ENCODE results near the gene PLCG1. TPM values are rescaled to one million over a fixed set of nuclear protein-coding genes. Genes with fewer than 3 reads are reported as not detected.

PLCG1 gene
- total RNA-seq, 1 donor from 2014 or later = 205 TPM

DNA sequence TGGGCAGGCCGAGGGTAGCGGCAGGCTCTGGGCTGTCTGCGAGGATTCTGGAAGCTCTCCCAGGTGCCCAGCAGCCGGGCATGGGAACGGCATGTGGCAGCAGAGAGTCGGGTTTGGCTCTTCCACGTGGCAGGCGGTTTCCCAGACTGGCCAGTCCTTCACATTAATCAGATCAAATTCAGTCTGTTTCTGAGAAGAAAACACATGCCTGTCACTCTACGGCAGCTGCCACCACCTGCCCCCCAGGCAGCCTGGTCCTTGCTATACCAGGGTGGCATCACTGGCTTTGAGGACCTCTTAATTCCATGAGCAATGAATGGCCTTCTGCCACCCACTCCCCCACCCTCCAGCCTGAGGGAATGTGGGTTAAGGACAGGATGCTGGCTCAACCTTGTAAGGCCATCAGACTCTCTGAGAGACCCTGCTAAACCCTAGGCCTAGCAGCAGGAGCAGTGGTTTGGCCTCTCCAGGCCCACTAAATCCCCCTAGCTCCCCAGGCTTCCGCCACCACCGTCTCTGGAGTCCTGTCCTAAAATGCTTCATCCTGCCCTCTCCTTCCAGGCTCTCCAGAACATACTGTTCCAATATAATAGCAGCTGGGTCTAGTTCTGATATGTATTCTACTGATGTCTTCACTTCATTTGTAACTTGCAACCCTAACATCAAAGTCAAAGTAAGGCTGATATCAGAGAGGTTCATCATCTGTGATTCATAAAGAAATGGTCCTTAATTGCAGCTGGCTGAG lies 47.8 kb downstream of the PLCG1 start:
- intact Hi-C loops (cut with micrococcal nuclease) = no loop called here
- no peak overlapping the region for H3K4me3 Mint-ChIP-seq
- H3K9me3 Mint-ChIP-seq = peaks cover 9% of the 10 kb centered on the region
- H3K4me1 Mint-ChIP-seq (ENCODE audit: low read depth) = peaks cover 9% of the 10 kb centered on the region
- no peak overlapping the region for H3K27ac Mint-ChIP-seq
- peaks cover 2% of the 10 kb centered on the region for H3K36me3 Mint-ChIP-seq (ENCODE audit: low read depth)
- no peak for DNase-seq (ENCODE audit: low spot score)
- no peaks in the 10 kb centered on the region for H3K27me3 Mint-ChIP-seq (ENCODE audit: insufficient read depth)

DNA sequence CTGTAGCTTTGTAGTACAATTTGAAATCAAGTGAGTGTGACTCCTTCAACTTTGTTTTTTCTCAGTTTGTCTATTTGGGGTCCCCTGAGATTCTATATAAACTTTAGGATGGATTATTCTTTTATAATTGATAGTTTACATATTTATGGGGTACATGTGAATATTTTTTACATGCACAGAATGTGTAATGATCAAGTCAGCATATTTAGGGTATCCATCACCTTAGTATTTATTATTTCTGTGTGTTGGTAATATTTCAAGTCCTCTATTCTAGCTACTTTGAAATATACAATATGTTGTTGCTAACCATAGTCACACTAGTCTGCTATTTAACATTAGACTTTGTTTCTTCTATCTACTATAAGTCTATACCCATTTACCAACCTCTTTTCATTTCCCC lies 50.3 kb downstream of the PLCG1 start:
- peaks cover 25% of the 10 kb centered on the region for H3K9me3 Mint-ChIP-seq
- intact Hi-C loops (cut with micrococcal nuclease) = no loop called here
- DNase-seq (ENCODE audit: low spot score) = no peak
- H3K27me3 Mint-ChIP-seq (ENCODE audit: insufficient read depth) = no peaks in the 10 kb centered on the region
- no peak overlapping the region for H3K27ac Mint-ChIP-seq
- H3K4me3 Mint-ChIP-seq = no peak overlapping the region
- peaks cover 8% of the 10 kb centered on the region for H3K36me3 Mint-ChIP-seq (ENCODE audit: low read depth)
- H3K4me1 Mint-ChIP-seq (ENCODE audit: low read depth) = peaks cover under 1% of the 10 kb centered on the region

DNA sequence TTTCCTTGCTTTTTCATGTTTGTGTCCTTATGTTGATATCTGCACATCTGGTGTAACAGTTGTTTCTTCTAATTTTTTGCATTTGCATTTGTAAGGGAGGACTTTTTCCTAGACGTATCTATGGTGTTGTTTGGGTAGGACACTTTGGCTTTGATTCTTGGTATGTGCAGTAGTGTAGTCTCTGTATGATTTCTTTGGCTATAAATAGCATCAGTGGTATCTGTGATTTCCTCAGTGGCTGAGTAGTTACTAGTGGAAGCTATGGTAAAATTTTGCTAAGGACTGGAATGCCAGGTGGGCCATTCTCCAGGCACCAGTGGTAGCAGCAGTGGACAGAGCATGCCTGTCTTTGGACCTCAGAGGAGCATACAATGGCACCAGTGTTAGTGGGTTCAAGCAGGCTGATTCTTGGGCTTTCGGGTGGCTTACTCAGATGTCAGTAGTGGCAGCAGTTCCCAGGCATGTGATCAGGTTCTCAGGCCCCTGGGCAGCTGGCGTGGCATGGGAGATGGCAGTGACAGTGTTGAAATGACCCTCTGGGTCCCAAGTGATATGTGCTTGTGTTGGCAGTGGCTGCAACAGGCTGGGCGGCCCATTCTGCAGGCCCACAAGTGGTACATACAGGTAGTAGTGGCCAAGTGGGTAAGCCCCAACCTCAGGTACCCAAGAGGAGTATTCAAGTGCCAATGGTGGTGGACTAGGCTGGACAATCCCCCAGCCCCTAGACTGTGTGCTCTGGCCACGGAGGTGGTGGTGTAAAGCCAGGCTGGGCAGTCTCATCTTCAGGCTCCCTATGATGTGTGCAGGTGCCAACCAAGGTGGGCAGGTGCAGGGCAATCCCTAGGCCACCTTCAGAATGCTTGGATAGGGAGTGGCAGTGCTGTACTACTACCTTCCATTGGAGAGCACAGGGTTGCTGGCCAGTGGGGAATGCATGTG lies 54.5 kb downstream of the PLCG1 start:
- Mint-ChIP-seq H3K36me3 (ENCODE audit: low read depth) (peaks cover 17% of the 10 kb centered on the region), H3K27me3 (ENCODE audit: insufficient read depth) (no peaks in the 10 kb centered on the region), H3K4me1 (ENCODE audit: low read depth) (peaks cover 21% of the 10 kb centered on the region), H3K27ac (no peak overlapping the region), H3K4me3 (no peak overlapping the region), H3K9me3 (peaks cover 29% of the 10 kb centered on the region)
- DNase-seq (ENCODE audit: low spot score) = no peak
- intact Hi-C loops (cut with micrococcal nuclease) = no loop called here

DNA sequence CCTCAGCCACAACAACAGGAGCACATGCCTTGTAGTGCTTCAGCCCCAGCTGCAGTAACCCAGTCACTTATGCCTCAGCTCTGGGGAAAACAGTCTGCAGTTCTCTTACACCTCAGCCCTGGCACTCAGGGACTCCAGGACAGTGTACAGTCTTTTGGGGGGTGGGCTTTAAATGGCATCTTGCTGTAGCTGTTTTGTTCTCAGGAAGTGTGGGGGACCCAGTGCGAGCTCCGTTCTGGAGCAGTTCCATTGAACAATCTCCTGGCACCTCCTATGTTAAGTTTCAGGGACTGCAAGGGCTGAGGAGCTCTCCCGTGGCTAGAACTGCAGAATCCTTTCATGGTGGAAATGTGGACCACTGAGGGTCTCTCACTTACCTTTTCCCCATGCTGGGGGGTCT lies 55.2 kb downstream of the PLCG1 start:
- no peak for DNase-seq (ENCODE audit: low spot score)
- Mint-ChIP-seq H3K27me3 (ENCODE audit: insufficient read depth) (no peaks in the 10 kb centered on the region), H3K27ac (no peak overlapping the region), H3K4me3 (no peak overlapping the region), H3K9me3 (peaks cover 29% of the 10 kb centered on the region), H3K36me3 (ENCODE audit: low read depth) (peaks cover 20% of the 10 kb centered on the region), H3K4me1 (ENCODE audit: low read depth) (peaks cover 21% of the 10 kb centered on the region)
- intact Hi-C loops (cut with micrococcal nuclease) = no loop called here

DNA sequence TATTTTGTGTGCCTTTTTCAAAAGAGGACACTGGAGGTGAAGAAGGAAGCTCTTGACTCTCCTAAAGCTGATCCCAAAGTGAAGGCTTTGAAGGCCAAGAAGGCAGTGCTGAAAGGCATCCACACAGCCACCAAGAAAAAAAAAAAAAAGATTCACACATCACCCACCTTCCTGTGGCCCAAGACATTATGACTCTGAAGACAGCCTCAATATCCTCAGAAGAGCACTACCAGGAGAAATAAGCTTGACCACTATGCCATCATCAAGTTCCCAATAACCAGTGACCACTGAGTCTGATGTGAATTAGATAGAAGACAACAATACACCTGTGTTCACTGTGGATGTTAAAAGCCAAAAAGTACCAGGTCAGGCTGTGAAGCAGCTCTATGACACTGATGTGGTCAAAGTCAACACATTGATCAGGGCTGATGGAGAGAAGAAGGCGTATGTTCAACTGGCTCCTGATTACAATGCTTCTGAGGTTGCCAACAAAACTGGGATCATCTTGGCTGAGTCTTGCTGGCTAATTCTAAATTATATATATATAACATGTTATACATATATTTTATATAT lies 59.4 kb downstream of the PLCG1 start:
- no peaks in the 10 kb centered on the region for H3K27me3 Mint-ChIP-seq (ENCODE audit: insufficient read depth)
- intact Hi-C loops (cut with micrococcal nuclease) = no loop called here
- no peak overlapping the region for H3K27ac Mint-ChIP-seq
- DNase-seq (ENCODE audit: low spot score) = no peak
- H3K4me3 Mint-ChIP-seq = no peak overlapping the region
- H3K9me3 Mint-ChIP-seq = peaks cover 17% of the 10 kb centered on the region
- H3K36me3 Mint-ChIP-seq (ENCODE audit: low read depth) = peaks cover 22% of the 10 kb centered on the region
- peaks cover 21% of the 10 kb centered on the region for H3K4me1 Mint-ChIP-seq (ENCODE audit: low read depth)

DNA sequence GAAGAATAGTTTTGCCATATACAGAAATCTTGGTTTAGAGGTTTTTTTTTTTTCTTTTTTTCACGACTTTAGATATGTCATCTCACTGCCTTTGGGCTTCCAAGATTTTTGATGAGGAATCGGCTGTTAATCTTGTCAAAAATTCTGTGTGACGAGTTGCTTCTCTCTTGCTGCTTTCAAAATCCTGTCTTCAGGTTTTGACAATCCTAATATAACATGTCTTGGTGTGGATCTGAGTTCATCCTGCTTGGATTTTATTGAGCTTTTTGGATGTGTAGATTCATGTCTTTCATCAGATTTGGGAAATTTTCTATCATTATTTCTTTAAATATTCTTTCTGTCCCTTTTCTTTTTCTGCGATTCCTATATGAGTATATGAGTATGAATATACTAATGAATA lies 61.1 kb downstream of the PLCG1 start:
- peaks cover 12% of the 10 kb centered on the region for H3K9me3 Mint-ChIP-seq
- no peaks in the 10 kb centered on the region for H3K27me3 Mint-ChIP-seq (ENCODE audit: insufficient read depth)
- H3K27ac Mint-ChIP-seq = no peak overlapping the region
- H3K4me1 Mint-ChIP-seq (ENCODE audit: low read depth) = peaks cover 21% of the 10 kb centered on the region
- DNase-seq (ENCODE audit: low spot score) = no peak
- intact Hi-C loops (cut with micrococcal nuclease) = no loop called here
- no peak overlapping the region for H3K4me3 Mint-ChIP-seq
- H3K36me3 Mint-ChIP-seq (ENCODE audit: low read depth) = peaks cover 19% of the 10 kb centered on the region

DNA sequence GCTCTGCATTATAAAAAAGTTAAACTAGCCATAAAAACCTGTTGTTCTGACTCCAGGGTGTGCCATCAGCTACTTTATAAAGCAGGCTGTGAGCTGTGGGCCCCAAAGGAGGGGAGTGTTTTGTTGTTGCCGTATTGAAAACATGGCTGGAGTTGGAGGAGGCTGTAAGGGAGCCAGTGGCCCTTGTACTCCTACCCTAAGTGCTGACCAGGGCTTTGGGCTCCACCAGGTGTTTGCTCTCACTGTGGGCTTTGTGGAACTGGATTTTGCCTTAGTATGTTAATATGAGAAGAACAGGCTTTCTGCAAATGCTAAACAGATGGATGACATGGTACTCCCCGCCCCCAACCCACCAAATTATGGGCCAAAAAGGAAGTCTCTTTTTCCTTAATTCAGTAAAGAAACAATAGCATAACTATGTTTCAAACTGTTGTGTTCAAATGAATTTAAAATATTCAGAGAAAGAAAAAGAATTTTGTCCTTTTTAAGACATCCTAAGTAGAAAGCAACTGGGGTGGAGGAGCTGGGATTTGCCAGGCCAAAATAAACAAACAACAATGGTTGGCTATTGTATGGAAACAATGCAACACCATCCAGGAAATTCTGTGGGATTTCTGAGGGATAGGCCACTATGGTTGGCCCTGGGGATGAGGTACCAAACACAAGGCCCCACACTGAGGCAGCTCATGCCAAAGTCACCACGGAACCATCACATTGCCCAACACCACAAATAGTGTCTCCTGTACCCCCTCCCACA lies 63.3 kb downstream of the PLCG1 start:
- Mint-ChIP-seq H3K4me3 (no peak overlapping the region), H3K36me3 (ENCODE audit: low read depth) (peaks cover 16% of the 10 kb centered on the region), H3K9me3 (peaks cover 12% of the 10 kb centered on the region), H3K4me1 (ENCODE audit: low read depth) (peaks cover 10% of the 10 kb centered on the region), H3K27ac (no peak overlapping the region), H3K27me3 (ENCODE audit: insufficient read depth) (no peaks in the 10 kb centered on the region)
- intact Hi-C loops (cut with micrococcal nuclease) = no loop called here
- DNase-seq (ENCODE audit: low spot score) = no peak

DNA sequence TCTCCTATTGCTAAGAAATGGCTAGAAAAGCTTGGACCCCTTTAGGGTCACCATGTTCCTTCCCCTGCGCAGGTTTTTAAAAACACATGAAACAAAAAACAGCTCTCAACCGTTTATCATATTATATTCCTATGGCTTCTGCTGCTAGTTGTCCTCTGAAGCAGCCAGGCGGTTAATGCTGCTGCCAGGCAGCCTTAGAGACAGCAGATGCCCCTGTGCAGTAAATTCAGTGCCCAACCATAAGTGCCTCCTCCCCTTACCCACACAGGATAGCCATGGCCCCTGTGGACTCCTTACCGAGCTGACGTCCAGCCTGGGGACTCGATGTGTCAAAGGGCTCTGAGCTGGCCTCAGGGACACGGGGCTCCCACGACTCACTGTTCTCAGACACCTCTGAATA lies 64.4 kb downstream of the PLCG1 start:
- Mint-ChIP-seq H3K27ac (no peak overlapping the region), H3K36me3 (ENCODE audit: low read depth) (peaks cover 13% of the 10 kb centered on the region), H3K9me3 (peaks cover 12% of the 10 kb centered on the region), H3K27me3 (ENCODE audit: insufficient read depth) (no peaks in the 10 kb centered on the region), H3K4me3 (no peak overlapping the region), H3K4me1 (ENCODE audit: low read depth) (peaks cover under 1% of the 10 kb centered on the region)
- intact Hi-C loops (cut with micrococcal nuclease) = no loop called here
- no peak for DNase-seq (ENCODE audit: low spot score)

DNA sequence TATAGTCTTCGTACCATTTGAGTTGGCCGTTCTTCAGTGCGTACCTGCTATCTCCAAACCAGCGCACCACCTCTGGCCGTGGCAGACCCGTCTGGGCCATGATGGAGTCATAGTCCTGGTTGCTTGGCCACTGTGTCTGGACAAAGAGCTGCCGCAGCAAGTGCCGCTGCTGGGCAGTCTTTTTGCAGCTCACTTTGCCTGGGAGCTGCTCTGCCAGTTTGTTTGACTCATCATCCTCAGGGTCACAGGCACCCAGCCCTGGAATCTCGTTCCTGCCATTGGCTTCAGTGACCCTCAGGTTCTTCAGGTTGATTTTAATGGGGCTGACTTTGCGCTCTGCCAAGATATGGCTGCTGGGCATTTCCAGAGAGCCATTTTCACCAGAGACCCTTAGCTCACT lies 65.1 kb downstream of the PLCG1 start:
- DNase-seq (ENCODE audit: low spot score) = no peak
- Mint-ChIP-seq H3K27me3 (ENCODE audit: insufficient read depth) (no peaks in the 10 kb centered on the region), H3K4me1 (ENCODE audit: low read depth) (no peaks in the 10 kb centered on the region), H3K4me3 (no peak overlapping the region), H3K27ac (no peak overlapping the region), H3K9me3 (peaks cover 12% of the 10 kb centered on the region), H3K36me3 (ENCODE audit: low read depth) (peaks cover 12% of the 10 kb centered on the region)
- intact Hi-C loops (cut with micrococcal nuclease) = no loop called here

DNA sequence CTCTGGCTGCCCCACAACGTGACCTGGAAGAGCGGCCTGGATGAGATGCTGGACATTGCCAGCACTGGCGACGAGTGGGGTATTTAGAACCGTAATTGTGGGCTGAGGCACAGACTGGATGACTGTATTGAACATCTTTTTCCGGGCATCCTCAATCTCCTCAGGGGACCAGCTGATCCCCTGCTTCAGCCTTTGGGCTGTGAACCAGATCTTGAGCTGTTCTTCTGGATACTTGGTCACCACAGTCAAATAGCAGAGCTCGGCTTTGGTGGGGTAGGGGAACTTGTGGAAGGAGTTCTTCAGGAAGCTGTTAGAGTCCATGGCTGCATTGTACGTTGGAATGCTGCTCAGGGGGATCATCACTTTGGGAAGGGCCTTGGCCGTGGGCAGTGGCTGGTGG lies 66.3 kb downstream of the PLCG1 start:
- DNase-seq (ENCODE audit: low spot score) = no peak
- peaks cover 7% of the 10 kb centered on the region for H3K9me3 Mint-ChIP-seq
- H3K27me3 Mint-ChIP-seq (ENCODE audit: insufficient read depth) = no peaks in the 10 kb centered on the region
- intact Hi-C loops (cut with micrococcal nuclease) = no loop called here
- H3K4me1 Mint-ChIP-seq (ENCODE audit: low read depth) = no peaks in the 10 kb centered on the region
- H3K4me3 Mint-ChIP-seq = no peak overlapping the region
- H3K27ac Mint-ChIP-seq = no peak overlapping the region
- peaks cover 10% of the 10 kb centered on the region for H3K36me3 Mint-ChIP-seq (ENCODE audit: low read depth)

DNA sequence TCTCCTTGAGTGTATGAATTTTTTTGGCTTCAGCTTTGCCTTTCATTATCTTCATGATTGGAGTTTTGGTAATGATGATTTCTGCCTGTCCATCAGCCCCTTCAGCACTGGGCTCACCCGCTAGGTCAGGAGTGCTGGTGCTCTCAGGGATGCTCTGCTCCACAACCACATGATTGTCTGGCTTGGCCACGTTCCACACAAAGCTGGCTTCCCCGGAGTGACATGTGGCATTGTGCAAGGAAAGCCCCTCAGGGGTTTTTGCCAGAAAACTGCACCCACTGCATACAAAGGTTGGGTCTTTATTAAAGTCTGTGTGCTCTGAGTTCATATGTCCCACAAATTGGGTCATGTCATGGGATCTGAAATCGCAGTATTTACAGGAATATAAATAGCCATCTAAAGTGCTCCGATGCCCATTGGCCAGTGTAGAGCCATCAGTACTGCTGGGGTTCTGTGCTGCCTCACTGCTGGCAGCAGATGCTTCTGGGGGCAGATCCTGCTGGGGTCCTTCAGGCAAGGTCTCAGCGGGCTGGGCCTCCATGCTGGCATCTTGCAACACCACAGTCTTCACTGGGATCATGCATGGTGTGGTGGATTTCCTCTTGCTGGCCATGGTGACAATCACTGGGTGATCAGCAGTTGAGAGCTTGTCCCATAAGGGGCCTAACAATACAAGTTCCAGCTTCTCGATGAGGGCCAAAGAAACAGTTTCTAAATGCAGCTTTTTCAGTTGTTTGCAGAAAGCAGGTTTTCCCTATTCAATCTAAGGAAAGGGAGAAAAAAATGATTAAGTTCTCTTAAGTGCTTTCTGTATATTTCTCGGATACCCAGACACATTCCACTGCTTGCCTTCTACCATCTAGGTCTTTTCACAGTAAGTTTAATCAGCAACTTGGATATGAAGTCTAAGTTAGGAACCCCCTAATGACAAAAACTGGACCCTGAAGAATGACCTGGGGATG lies 67.2 kb downstream of the PLCG1 start:
- no peak for DNase-seq (ENCODE audit: low spot score)
- Mint-ChIP-seq H3K27ac (no peak overlapping the region), H3K4me1 (ENCODE audit: low read depth) (no peaks in the 10 kb centered on the region), H3K36me3 (ENCODE audit: low read depth) (peaks cover 4% of the 10 kb centered on the region), H3K9me3 (no peaks in the 10 kb centered on the region), H3K4me3 (no peak overlapping the region), H3K27me3 (ENCODE audit: insufficient read depth) (no peaks in the 10 kb centered on the region)
- intact Hi-C loops (cut with micrococcal nuclease) = no loop called here

DNA sequence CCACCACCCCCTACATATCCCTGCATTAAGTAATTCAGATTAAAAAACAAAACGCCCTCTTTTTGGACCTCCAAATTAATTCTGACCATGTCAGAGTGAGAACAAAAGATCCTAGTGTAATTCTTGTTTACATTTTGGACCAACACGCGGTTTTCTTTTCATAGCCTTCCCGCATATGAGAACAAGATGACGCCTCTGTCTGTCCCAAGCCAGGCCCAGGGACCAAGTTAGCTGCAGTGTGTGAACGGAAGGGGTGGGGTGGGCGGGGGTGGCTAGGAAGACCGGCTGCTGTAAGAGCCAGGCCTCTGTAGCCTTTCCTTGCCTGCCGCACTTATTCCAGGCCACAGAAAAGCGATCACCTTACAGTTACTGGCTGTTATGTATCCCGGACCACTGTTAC lies 68.0 kb downstream of the PLCG1 start:
- H3K4me1 Mint-ChIP-seq (ENCODE audit: low read depth) = no peaks in the 10 kb centered on the region
- no peak for DNase-seq (ENCODE audit: low spot score)
- intact Hi-C loops (cut with micrococcal nuclease) = no loop called here
- no peak overlapping the region for H3K27ac Mint-ChIP-seq
- H3K36me3 Mint-ChIP-seq (ENCODE audit: low read depth) = peaks cover 2% of the 10 kb centered on the region
- H3K4me3 Mint-ChIP-seq = no peak overlapping the region
- no peaks in the 10 kb centered on the region for H3K9me3 Mint-ChIP-seq
- H3K27me3 Mint-ChIP-seq (ENCODE audit: insufficient read depth) = no peaks in the 10 kb centered on the region

All from activated T-helper 1 cell treated with anti-CD3 and anti-CD28 coated beads, Interleukin-12 subunit alpha, Interleukin-12 subunit beta, Interleukin-2, Interleukin-4 antibody, amounts not matched to agents 30 ng/mL and 10 ng/mL and 1 ng/mL, durations not matched to agents 14 hours and 24 hours and 36 hours (primary cell).